Measurements from ENCODE around the gene FANCL.
"Not testable (repeated sequence)": the region's sequence is repeated elsewhere in the genome, so short reads cannot be mapped to it uniquely, and the experiment has no call there.

FANCL gene

DNA sequence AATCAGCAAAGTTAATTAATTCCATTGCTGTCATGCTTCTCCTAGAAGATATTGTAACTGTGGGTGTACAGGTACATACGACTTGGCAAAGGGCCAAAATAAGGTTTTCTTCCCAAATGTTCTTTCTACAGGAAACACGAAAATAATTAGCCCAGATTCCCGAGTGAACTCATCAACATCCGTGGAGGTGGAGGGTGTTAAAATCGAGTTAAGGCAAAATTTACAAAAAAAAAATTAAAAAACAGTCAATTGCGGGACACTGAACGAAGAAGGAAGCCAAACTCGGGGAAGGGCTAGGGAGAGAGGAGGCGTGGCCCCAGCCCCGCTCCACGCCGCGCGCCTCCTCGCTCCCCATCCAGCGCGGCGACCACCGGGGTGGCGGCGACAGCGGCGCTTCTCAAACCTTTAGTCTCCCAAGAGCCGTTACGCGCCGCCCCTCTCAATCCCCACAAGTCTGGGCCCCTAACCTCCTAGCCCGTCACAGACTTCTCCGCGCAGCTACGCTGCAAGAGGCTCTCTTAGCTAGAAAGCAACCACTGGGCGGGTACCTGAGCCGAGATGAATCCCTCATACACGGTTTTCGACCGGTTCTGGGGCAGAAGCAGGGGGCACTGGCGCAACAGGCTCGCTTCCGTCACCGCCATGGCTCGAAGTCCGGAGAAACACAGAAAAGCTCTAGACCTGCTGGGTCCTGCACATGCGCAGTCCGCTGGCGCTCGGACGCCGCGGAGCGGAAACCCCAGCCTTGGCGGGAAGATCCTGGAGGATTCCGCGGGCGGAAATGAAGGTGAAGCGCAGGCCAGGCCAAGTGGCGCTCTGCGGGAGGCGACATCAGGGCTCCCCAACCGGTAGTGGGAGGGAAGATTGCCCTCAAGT is at the start of gene FANCL:
Gene FANCL, minus strand, starts transcription at position 656 of the 876 bp plus-strand sequence. Its CDS starts 12 bp downstream, at position 644.
- peak; percentile 89 for DNase-seq (ENCODE audit: low spot score)

GRCh38 chr2:58289029-58289428 is 47.9 kb upstream of the FANCL start:
- DNase-seq (ENCODE audit: low spot score), result no peak

GRCh38 chr2:58283931-58284330 is 42.8 kb upstream of the FANCL start:
- no peak for DNase-seq (ENCODE audit: low spot score)

DNA sequence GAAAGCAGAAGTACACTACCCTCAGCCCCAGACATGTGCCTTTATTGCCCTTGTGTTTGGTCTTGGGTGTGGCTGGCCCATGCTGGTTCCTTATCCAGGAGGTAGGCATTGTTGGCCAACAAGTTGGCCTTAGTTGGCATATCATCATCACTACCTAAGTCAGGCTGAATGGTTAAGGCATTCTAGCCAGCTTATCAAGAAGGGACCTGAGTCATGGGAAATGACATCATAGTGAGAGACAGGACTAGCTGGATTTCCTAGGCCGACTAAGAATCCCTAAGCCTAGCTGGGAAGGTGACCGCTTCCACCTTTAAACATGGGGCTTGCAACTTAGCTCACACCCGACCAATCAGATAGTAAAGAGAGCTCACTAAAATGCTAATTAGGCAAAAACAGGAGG is 34.0 kb upstream of the FANCL start:
- not testable (repeated sequence) for DNase-seq (ENCODE audit: low spot score)

GRCh38 chr2:58271826-58272225 is 30.7 kb upstream of the FANCL start:
- DNase-seq (ENCODE audit: low spot score), result peak; percentile 94

- DNase-seq (ENCODE audit: low spot score), result no peak
These were observed 27.6 kb upstream of the FANCL start for GRCh38 chr2:58268685-58269084.

- DNase-seq (ENCODE audit: low spot score), result no peak
These were observed 25.1 kb upstream of the FANCL start for GRCh38 chr2:58266211-58266610.

DNA sequence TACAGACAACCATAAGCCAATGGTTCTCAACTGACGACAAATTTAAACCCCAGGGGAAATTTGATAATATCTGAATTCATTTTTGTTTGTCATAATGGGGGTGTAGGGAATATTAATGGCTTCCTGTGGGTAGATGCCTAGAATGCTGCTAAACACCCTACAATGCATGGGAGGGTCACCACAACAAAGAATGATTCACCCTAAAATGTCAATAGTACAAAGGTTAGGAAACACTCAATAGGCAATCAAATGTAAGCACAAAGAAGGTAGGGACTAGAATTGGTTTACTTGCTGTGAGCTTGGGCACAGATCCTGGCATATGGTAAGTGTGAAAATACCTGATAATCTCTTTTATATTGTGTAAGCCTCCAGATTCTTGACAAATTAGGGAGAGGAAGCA is 20.1 kb upstream of the FANCL start:
- no peak for DNase-seq (ENCODE audit: low spot score)

DNA sequence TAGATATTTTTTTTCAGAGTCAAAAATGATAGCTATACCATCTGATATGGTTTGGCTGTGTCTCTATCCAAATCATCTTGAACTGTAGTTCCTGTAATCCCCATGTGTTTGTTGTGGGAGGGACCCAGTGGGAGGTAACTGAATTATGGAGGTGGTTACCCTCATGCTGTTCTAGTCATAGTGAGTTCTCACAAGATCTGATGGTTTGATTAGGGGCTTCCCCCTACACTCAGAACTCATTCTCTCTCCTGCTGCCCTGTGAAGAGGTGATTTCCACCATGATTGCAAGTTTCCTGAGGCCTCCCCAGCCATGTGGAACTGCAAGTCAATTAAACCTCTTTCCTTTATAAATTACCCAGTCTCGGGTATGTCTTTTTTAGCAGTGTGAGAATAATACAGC is 17.3 kb upstream of the FANCL start:
- not testable (repeated sequence) for DNase-seq (ENCODE audit: low spot score)

- DNase-seq (ENCODE audit: low spot score), result not testable (repeated sequence)
These were observed 10.4 kb upstream of the FANCL start for GRCh38 chr2:58251331-58252201.

- DNase-seq (ENCODE audit: low spot score), result no peak
These were observed 380 bp upstream of the FANCL start for GRCh38 chr2:58241546-58241864.

- no peak for DNase-seq (ENCODE audit: low spot score)
These were observed 1.7 kb downstream of the FANCL start for GRCh38 chr2:58239243-58239925.

DNA sequence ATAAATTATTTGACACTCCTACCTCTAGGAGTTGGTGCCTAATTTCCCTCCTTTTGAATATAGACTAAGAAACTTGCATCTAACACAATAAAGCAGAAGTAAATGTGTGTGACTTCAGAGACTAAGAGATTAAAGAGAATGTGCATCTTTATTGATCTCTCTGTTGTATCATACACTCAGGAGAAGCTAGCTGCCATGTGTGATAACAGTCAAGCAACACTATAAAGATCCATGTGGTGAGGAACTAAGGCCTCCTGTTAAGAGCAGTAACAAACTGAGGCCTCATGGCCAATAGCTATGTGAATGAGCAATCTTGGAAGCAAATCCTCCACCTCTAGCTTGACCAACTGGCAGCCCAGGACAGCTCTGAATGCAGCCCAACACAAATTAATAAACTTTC is 3.4 kb downstream of the FANCL start:
- DNase-seq (ENCODE audit: low spot score), result no peak

- no peak for DNase-seq (ENCODE audit: low spot score)
These were observed 5.1 kb downstream of the FANCL start for GRCh38 chr2:58235984-58236383.

DNA sequence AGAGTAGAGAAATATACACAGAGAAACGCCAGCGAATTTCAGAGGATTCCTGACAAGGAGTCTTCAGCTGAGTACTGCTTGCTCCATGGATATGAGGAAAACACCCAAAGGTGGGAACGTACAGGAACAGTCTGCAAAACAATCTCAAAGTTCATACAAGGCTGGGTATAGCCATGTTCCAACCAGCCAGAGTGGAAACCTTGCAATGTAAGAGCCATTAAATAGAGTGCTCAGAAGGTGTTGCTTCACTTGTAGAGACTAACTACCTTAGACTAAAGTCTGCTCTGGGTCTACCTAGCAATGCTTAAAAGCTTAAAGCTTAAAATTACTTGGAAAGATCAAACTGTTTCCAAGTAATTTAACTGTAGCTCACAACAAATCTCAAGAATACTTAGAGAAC is 6.0 kb downstream of the FANCL start:
- no peak for DNase-seq (ENCODE audit: low spot score)

DNA sequence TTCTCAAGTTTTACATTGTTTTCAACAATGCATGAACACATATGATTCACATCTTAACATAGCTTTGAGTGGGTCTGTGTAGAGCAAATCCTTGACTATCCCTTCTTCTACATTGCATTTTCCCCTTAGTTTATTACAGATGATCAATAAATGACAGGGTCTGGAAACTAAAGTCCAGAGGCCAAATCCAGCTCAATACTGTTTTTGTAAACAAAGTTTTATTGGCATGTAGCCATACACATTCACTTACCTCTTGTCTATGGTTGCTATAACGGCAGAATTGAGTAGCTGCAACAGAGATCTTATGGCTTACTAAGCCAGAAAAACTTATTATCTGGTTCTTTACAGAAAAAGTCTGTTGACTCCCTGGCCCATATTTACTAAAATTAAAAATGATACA is 12.8 kb downstream of the FANCL start:
- DNase-seq (ENCODE audit: low spot score), result no peak

GRCh38 chr2:58227171-58227917 is 13.8 kb downstream of the FANCL start:
- DNase-seq (ENCODE audit: low spot score), result no peak

DNA sequence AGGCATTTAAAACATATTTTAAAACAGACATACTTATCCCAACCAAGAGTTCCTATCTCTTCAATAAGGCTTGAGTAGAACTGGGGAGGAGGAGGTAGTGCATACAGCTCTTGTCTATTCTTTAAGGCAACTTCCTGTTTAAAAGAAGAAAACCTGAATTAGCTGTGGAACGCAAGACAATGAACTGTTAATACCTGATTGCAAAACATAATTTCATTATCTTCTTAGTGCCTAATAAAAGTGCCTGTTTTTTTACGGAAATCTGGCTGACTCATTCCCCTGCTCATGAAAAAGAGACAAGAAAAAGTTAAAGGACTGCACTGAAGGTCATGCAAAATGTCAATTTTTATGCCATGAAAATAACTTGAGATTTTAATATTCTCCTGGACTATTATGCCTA is 19.2 kb downstream of the FANCL start:
- no peak for DNase-seq (ENCODE audit: low spot score)

DNA sequence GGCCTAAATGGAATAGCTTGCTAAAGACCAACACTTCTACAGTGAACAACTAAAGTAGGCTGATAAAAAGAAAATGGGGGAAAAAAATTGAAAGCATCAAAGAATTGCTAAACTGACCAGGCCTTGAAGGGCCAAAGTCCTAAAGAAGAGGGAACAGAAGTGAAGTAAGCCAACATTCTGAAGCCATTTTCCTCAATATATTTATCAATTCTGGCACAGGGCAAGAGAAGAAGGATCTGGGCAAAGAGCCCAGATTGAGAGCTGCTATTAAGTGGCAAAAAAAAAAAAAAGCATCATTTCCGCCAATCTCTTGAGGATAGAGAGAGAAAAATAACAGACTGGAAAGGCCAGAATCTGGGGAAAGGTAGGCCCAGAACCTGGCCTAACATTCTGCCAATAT is 25.7 kb downstream of the FANCL start:
- DNase-seq (ENCODE audit: low spot score), result peak; percentile 53

DNA sequence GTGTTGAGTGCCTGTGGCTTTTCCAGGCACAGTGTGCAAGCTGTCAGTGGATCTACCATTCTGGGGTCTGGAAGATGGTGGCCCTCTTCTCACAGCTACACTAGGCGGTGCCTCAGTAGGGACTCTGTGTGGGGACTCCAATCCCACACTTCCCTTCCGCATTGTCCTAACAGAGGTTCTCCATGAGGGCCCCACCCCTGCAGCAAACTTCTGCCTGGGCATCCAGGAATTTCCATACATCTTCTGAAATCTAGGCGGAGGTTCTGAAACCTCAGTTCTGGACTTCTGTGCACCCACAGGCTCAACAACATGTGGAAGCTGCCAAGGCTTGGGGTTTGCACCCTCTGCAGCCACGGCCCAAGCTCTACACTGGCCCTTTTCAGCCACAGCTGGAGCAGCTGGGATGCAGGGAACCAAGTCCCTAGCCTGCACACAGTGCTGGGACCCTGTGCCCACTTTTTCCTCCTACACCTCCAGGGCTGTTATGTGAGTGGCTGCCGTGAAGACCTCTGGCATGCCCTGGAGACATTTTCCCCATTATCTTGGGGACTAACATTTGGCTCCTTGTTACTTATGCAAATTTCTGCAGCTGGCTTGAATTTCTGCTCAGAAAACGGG is 30.1 kb downstream of the FANCL start:
- DNase-seq (ENCODE audit: low spot score), result not testable (repeated sequence)

- DNase-seq (ENCODE audit: low spot score), result no peak
These were observed 33.9 kb downstream of the FANCL start for GRCh38 chr2:58207189-58207588.

All from pons (tissue), 1 donor.